Right kidney (tissue), 9 donors: ENCODE results near the gene CCDC13.
"Not testable (repeated sequence)": the region's sequence is repeated elsewhere in the genome, so short reads cannot be mapped to it uniquely, and the experiment has no call there.

ENCODE experiments used
- DNase-seq: peaks from one replicate; pipeline ENCODE4 v3.0.0-alpha.2; 2016
- long read RNA-seq, 8 donors: transcript quantifications; one replicate each; lab custom pipeline, GENCODE V29; 2026

The CCDC13 gene, protein sequence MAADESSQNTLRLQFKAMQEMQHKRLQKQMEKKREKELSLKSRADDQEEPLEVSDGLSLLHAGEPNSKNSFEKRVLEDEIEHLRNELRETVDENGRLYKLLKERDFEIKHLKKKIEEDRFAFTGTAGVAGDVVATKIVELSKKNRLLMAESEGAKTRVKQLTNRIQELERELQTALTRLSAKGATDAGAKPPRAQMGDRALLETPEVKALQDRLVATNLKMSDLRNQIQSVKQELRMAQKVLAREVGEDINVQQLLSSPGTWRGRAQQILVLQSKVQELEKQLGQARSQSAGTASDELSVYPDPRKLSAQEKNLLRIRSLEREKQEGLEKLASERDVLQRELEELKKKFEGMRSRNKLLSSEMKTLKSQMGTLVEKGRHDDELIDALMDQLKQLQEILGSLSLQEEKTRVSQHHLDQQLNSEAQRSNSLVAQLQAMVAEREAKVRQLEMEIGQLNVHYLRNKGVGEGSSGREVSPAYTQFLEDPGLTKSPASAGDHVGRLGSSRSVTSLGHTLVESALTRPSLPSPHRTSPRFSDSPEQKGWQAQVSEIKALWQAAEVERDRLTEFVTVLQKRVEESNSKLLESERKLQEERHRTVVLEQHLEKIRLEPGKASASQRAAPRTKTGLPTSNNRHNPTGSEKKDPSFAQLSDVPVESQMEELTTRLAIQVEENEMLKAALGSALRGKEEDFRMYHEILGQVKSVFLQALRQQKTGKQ
- long read RNA-seq, donor 1 = 0 reads
- long read RNA-seq, donor 2 = 0 reads
- long read RNA-seq, donor 3 = 0 reads
- long read RNA-seq, donor 4, partial matches to known transcripts = 0 of 1 reads
- long read RNA-seq, donor 4, other reads (novel, unspliced or antisense) = 0 of 1 reads
- long read RNA-seq, donor 5 = 0 reads
- long read RNA-seq, donor 6 = 0 reads
- long read RNA-seq, donor 7, partial matches to known transcripts = 0 of 1 reads
- long read RNA-seq, donor 7, other reads (novel, unspliced or antisense) = 0 of 1 reads
- long read RNA-seq, donor 8, partial matches to known transcripts = 0 of 1 reads
- long read RNA-seq, donor 8, other reads (novel, unspliced or antisense) = 0 of 1 reads

DNA sequence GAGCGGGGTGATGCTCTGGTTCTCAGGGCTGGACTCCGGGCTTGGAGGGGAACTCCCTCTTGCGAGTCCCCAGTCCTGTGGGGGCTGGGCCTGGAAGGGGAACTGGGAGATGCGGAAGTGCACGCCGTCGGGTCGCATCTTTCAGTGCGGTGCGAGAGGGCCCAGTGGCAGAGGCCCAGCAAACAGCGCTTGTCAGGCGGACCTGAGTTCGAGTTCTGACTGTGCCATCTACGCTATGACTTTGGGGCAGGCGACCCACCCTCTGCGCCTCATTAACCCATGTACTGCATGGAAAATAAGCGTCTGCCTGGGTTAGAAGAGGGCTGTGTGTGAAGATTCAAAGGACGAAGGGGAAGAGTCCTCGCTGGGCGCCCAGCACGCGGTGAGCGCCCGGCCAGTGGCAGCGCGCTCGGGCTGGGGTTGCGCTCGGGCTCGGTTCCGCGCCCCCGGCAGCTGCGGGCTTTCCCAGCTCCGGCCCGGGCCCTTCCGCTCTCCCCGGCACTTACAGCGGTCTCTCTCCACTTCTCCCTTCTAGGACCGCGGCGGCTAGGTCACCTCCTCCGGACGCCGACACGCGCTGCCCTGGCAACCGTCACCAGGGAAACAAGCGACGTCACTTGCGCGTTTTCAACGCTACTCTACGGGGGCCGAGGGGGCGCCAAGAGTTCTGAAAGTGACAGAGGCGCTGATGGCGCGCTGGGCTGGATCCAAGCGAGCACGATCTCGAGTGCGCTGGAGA is at the start of gene CCDC13:
Gene CCDC13, minus strand, starts transcription at position 584 of the 739 bp plus-strand sequence. CDS start 14,908 bp downstream, outside the sequence.
- DNase-seq = peak; percentile 92

DNA sequence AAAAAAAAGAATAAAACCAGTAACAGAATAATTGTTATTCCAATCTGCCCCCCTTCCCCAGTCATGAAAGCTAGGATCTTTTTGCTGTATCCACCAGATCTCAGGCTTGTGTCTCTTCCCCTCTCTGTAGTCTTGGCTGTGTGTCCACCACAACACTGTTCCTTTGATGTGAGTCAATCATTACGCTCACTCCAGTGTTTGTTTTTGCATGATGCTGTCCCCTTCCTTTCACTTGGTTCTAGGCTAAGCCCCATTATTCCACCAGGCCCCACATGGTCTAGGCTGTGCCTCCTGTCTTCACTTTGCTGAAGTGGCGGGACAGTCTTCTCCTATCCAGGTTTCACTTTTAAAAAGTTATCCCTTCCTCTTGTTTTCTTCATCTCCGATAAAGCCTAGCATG is 49.8 kb upstream of the CCDC13 start:
- DNase-seq = no peak

DNA sequence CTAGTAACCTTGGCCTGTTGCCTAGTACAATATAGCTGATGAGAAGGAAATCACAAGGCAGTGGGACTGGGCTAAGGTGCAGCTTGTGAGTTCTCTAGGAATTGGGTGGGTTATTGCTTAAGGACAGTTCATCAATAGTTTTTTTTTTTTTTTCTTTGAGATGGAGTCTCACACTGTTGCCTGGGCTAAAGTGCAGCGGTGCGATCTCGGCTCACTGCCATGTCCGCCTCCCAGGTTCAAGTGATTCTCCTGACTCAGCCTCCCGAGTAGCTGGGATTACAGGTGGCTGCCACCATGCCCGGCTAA is 47.6 kb upstream of the CCDC13 start:
- DNase-seq = no peak

DNA sequence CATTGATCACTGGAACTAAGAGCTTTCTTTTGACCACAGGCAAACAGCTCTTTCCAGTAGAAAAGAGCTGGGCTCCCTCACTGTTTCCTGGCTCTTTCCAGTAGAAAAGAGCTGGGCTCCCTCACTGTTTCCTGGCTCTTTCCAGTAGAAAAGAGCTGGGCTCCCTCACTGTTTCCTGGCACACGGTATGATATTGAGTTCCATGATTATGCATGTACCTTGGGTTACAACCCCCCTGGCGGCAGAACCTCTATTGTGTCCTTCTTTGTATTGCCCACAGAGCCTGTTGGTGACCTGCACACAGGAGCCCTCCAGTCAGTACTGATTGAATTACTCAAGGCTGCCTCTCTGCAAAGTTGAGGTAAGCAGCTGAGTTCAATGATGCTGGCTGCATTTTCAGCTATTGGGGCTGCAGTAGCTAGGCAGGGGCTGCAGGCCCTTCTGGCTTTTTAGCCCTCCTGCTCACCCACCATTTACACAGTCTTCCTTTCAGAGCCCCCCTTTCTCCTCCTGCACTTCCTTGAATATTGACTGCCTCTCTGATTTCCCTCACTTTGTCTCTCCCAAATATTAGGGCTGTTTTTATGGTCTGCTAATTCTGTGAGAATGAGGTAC is 46.4 kb upstream of the CCDC13 start:
- no peak for DNase-seq

DNA sequence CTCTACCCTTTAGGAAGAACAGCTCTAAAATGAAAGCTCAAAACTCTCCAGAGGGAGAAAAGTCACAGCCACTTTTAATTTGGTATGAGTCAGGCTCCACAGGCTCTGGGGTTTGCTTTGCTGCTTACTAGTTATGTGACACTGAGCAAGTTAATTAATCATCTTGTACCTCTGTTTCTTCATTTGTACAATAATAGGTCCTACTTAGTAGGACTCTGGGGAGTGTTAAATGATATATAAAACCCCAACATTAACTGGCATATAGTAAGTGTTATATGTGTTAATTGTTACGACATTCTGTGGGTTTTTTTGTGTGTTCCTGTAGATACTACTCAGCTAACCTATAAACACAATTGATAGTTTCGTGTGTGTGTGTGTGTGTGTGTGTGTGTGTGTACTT is 42.8 kb upstream of the CCDC13 start:
- no peak for DNase-seq

DNA sequence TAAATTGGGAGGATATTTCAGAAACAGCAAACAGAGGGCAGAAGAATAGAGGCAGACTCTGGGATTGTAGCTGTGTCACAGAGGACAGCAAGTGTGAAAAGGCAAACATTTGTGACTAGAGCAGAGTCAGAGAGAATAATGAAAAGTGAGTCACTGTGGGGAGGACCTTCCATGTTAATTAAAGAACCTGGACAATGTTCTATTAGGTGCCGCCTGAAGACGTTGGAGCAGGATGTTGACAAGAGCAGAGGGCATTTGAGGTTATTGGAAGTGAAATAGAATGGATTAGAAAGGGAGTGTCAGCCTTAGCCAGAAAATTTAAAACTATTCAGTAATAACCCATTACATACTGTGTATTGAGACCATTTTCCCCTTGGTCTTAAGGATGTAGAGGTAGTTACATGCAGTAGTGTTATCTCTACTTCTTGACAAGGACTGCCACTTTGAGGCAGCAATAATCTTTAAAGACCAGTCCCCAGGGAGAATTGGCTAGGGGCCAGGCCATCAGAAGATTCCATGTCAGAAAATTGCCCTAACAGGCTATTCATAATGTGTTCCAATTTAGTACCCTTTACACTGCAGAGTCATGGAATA is 42.0 kb upstream of the CCDC13 start:
- no peak for DNase-seq

DNA sequence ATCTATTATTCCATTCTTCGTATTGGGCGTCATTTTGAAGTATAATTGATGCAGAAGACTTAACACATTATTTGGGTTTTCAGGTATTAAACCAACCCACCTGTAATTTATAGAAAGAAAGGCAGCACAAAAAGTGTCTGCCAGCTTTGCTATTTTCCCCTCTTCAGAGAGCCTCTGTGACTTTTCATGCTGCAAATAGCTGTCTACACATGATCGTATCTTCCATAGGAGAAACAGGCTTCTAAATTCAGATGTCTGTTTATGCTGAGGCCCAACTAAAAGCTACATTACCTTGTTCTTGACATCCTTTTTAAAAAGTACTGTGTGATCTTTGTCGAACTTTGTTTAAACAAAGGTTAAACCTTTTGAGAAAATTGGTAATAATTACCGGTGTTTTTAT is 41.2 kb upstream of the CCDC13 start:
- DNase-seq = no peak

DNA sequence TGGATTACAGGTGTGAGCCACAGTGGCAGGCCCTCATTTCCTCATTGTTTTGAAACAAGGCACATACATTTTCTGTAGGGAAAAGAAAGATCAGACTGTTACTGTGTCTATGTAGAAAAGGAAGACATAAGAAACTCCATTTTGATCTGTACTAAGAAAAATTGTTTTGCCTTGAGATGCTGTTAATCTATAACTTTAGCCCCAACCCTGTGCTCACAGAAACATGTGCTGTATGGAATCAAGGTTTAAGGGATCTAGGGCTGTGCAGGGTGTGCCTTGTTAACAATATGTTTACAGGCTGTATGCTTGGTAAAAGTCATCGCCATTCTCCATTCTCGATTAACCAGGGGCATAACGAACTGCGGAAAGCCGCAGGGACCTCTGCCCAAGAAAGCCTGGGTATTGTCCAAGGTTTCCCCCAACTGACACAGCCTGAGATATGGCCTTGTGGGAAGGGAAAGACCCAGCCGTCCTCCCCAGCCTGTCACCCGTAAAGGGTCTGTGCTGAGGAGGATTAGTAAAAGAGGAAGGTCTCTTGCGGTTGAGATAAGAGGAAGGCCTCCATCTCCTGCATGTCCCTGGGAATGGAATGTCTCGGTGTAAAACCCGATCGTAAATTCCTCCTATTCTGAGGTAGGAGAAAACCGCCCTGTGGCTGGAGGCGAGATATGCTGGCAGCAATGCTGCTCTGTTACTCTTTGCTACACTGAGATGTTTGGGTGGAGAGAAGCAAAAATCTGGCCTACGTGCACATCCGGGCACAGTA is 38.2 kb upstream of the CCDC13 start:
- DNase-seq = not testable (repeated sequence)

DNA sequence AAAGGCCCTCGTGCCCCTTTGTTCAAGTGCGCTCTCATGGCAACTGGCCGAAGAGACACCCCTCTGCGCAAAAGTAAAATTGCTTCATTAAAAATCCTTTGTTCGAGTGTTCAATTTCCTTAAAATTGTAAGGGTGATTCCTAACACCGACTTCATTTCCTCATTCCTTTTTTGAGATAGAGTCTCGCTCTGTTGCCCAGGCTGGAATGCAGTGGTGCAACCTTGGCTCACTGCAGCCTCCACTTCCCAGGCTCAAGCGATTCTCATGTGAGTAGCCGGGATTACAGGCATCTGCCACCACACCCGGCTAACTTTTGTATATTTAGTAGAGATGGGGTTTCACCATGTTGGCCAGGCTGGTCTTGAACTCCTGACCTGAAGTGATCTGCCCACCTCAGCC is 37.7 kb upstream of the CCDC13 start:
- DNase-seq = not testable (repeated sequence)

DNA sequence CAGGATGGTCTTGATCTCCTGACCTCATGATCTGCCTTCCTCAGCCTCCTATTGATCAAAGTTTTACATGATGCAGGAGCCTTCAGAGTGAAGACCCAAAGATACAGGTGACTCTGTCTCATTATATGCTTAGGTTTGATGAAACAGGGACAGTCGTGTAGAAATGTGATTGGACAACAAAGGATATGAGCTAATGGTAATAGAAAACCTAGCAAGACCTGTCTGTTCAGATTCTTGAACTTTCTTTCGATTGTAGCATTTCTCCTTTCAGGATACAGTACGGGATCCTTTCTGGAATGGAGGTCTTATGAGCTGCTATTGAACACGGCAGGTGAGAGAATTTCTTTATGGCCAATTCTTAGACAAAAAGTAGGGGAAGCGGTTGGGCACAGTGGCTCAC is 36.1 kb upstream of the CCDC13 start, which contains the start of gene ACKR2:
Gene ACKR2, plus strand, starts transcription at position 244 of the 400 bp plus-strand sequence. CDS start 55,058 bp downstream, outside the sequence.
- no peak for DNase-seq

DNA sequence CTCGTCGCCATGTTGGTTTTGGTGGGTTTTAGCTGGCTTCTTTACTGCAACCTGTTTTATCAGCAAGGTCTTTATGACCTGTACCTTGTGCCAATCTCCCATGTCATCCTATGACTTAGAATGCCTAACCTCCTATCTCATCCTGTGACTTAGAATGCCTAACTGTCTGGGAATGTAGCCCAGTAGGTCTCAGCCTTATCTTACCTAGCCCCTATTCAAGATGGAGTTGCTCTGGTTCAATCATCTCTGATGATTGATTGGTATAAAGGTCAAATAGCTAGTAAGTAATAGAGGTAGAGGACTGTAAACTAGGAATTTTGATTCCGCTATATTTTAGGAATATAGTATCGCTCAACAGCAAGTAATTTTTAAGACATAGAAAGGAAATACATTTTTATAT is 34.9 kb upstream of the CCDC13 start:
- DNase-seq = no peak

DNA sequence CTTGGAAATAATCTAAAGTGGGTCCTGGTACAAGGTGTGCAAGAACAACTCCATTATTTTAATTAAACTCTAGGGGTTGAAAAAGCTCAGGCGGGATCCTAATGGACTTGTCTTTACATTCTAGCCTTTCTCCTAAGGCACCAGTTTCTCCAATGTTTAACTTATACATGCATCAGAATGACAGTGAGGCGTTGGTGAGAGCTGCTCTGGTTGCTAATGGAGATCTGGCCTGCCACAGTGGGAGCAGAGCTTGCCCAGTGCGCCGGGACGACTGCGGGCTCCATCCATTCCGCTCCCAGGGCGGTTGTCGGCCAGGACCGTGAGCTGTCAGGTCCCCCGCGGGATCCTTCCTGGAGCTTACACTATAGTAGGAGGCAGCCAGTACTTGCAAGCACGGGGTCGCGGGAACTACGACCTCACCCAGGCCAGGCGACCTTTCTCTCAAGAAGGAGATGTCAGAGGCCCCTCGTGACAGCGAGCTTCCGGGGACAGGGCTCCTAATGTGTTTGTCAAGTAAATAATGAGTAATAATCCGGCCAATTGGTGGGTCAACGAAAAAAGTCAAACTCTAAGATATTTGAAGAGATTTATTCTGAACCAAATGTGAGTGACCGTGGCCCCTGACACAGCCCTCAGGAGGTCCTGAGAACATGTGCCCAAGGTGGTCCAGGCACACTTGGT is 32.2 kb upstream of the CCDC13 start:
- DNase-seq = peak; percentile 45

DNA sequence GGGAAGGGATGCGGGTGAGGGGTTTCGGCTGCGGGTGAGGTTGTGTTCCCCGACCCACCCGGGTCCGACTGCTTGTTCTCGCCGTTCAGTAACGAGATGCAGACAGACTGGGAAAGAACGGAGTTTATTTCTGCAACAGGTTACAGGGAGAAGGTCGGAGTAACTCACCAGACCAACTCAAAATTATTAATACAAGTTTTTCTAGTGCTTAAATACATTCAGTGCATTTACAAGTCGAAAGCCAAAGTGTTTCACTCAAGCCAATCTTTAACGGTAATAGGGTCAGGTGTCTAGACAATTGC is 31.7 kb upstream of the CCDC13 start:
- no peak for DNase-seq

DNA sequence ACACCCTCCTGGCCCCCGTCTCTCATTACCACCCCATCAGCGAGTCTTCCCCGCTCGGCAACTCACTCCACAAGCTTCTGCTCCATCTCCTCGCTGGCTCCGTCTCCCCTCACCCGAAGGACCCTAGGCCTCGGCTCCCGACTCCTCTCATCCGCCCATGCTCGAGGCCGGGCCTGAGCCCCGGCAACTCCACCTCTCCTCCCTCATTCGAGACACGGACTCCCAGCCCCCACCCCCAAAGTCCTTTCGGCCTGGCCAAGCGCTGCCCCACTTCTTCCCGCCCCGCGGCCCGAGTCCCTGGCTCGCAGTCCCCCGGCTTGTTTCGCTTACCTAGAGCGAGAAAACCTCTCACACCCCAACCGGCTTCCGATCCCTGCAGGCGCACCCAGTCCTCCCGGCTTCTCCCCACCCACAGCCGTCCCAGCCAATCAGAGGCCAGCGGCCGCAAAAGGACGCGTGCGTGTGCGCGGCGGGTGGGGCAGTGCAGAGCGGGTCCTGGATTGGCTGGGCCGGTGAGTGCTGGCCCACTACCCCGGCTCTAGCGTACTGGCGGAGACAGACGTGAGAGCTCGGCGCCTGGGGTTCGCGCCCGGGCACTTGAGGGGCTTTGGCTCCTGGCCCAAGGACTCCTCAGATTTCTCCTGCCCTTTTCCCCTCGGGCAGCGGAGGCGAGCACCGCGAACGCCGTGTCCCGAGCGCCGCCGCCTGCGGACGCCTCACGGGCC is 31.2 kb upstream of the CCDC13 start, which contains the start of gene HIGD1A:
Gene HIGD1A, minus strand, starts transcription at position 385 of the 725 bp plus-strand sequence. CDS start 10,237 bp downstream, outside the sequence.
- peak; percentile 92 for DNase-seq

DNA sequence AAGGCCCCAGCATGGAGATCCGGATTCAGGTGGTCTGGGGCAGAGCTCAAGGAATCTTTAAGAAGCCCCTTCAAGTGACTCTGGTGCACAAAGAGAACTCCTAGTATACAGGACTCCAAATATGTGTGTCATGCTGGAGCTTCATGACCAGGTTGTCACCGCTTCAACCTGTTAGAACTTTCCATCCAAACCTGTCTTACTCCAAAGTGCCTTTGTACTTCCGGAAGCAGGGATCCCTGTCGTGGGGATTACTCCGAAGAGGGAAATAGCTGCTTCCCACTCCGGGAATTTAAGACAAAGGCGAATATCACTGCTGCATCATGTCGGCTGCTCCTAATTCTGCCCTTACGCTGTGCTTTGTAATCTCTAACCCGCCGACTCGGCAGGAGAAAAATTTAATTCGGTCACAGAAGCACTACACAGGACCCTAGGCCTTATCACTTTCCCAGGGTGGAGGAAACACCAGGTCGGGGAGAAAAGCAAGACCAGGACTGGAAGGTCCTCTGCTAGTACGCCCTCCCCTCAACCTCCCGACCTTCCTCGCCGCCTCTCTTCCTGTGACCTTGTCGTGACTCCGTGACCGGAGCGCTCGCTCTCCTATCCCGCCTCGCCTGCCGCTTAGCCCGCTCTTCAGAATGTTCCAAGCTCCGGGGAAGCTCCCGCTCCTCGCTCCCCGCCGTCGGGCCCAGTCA is 30.5 kb upstream of the CCDC13 start:
- peak; percentile 88 for DNase-seq

DNA sequence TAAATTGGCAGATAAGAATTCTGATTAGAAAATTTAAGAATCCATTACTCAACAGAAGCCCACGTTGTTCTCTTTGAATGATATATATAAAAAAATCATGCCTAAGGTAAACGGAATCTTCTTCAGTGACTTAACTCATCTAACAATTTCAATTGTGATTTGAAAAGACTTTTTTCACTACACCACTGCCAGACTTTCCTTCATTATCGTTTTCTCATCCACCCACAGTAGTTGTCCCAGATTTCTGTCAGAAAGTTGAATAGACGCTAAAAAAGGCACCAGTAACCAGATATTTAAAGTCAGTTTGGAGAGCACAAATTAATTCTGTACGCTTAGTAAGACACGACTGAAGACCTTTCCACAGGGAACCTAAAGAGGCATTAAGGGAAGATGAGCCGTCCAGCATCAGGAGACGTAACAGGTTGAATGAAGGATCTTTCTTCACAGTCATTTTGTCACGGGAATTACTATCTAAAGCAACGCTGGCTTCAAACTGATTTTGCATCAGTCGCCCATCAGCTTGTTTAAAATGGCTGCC is 29.9 kb upstream of the CCDC13 start:
- no peak for DNase-seq

DNA sequence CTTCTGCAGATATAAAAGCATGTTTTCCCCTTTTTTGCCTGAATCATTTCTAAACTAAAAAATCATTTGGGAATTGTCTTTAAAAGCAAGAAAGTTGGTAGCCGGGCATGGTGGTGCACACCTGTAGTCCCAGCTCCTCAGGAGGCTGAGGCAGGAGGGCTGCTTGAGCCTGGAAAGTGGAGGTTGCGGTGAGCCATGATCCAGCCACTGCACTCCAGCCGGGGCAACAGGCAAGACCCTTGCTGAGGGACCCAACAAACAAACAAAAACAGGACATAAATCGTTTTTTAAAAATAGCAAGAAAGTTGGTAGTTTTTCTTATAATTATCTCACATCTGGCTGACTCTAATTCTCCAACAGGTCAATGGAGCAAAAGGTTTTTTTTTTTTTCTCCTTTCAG is 28.7 kb upstream of the CCDC13 start:
- no peak for DNase-seq

DNA sequence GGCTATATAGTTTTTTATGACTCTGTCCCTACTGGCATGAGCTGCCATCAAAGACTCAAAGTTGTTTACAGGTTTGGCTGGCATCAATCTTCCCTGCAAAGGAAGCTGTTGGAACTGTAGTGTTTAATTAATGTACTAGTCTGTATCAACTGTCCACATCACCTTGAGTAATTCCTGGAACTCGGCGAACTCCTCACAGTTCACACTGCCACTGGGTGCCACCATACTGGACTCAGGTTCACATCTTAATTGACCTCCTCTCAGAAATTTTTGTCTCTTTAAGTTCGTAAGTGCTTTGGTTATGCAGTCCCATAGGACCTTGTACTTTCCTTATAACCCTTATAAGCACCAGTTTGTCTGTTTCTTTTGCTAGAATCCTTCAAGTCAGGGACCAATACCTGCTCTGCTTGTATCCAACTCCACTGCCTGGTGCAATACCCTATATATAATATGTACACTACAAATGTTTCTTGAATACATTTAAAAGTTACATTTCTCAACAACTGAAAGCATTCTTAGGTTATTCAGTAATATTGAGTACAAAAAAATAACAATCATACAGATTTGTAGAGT is 28.1 kb upstream of the CCDC13 start:
- no peak for DNase-seq
